ENCODE results near the gene IFITM1. TPM values are rescaled to one million over a fixed set of nuclear protein-coding genes. Genes with fewer than 3 reads are reported as not detected.
A peak's percentile ranks its signal among the peaks of the same experiment; 100 is the strongest.

IFITM1 gene
- total and polyA plus RNA-seq, 8 donors: 10.0 to 54.5 (median 26.4) TPM

DNA sequence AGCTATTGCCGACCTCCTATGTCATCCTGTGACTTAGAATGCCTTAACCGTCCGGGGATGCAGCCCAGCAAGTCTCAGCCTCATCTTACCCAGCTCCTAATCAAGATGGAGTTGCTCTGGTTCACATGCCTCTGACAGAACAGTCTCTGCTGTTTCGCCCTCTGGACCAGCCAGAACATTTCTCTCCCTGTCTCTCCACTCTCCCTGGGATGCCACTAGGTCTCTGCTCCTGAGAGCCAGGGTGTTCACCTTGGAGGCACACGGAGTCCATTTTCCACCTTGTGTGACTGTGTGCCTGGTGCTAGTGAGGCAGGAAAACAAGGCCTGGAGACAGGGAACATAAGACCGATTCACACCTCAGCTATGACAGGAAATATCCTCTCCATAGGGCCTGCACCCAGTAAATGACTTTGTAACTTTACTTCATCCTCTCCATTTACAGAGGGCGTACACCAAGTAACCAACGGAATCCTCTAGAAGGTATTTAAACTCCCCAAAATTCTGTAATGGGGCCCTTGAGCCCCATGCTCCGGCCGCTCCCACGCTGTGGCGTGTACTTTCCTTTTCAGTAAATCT lies 38.7 kb downstream of the IFITM1 start:
- H3K27me3 ChIP-seq: no peaks in the 10 kb centered on the region
- ATAC-seq (no peak), FAIRE-seq (no peak), DNase-seq (no peak)
- no peak overlapping the region for H3K4me3 ChIP-seq
- TF ChIP-seq, protein P1, sequence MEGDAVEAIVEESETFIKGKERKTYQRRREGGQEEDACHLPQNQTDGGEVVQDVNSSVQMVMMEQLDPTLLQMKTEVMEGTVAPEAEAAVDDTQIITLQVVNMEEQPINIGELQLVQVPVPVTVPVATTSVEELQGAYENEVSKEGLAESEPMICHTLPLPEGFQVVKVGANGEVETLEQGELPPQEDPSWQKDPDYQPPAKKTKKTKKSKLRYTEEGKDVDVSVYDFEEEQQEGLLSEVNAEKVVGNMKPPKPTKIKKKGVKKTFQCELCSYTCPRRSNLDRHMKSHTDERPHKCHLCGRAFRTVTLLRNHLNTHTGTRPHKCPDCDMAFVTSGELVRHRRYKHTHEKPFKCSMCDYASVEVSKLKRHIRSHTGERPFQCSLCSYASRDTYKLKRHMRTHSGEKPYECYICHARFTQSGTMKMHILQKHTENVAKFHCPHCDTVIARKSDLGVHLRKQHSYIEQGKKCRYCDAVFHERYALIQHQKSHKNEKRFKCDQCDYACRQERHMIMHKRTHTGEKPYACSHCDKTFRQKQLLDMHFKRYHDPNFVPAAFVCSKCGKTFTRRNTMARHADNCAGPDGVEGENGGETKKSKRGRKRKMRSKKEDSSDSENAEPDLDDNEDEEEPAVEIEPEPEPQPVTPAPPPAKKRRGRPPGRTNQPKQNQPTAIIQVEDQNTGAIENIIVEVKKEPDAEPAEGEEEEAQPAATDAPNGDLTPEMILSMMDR (IDR thresholded peaks at IDR 0.05): no peak
- no peaks in the 10 kb centered on the region for H3K36me3 ChIP-seq
- no peaks in the 10 kb centered on the region for H3K9me3 ChIP-seq
- peaks cover 17 to 28% (median 20%) of the 10 kb centered on the region in 3 donors for H3K4me1 ChIP-seq
- peak overlapping the region in 3 of 4 donors; percentile 60 to 98 (median 93) for H3K27ac ChIP-seq
- WGBS, 2 donors: 95 to 97% methylated on average over 12 of the region's 12 CpGs
- intact Hi-C loops (cut with DNase I): loop anchor here in 2 of 3 donors (5.0 to 10.0 kb wide), 2 partner anchors 45 to 48 kb away; partner anchors contain the start of gene IFITM2 (in 2 of the 2)

DNA sequence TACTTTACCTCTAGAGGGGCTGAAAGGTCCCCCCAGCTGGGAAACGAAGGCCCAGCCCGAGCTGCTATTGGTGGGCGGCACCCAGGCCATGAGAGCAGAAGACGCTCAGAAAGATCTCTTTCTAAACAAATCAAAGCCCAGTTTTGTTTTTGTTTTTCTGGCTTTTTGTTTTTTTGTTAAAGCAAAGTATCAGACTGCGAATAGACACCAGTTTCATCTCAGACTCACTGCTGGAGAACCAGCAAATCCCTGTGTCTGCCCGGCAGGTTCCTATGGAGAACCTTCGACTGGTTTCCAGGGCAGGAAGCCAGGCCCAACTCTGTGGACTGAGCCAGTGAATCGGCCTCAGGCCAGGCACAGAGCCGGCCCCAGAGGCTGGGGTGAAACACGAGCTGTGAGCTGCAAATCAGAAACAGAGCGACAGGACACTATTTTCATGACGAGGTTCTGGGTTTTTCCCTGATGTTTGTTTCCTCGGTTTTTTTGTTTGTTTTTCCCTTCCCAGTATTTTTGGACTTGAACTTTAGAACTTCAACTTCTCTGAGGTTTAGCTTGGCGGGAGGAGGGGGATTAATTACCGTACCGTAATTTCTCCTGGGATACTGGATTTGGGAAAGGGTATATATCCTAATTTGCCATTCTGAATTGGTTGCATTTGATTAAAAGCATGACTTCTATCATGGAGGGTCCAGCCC lies 39.5 kb downstream of the IFITM1 start:
- DNase-seq (peak; percentile 82 to 93 (median 90)), ATAC-seq (peak; percentile 52 to 78 (median 73)), FAIRE-seq (no peak)
- Histone ChIP-seq H3K9me3 (no peaks in the 10 kb centered on the region), H3K27ac (peak overlapping the region; percentile 60 to 98 (median 84)), H3K4me3 (no peak overlapping the region), H3K27me3 (no peaks in the 10 kb centered on the region), H3K36me3 (no peaks in the 10 kb centered on the region), H3K4me1 (peaks cover 17 to 28% (median 20%) of the 10 kb centered on the region in 3 donors)
- TF ChIP-seq, protein P1 (IDR thresholded peaks at IDR 0.05): no peak
- intact Hi-C loops (cut with DNase I): loop anchor here in 2 of 3 donors (5.0 to 10.0 kb wide), 2 partner anchors 46 to 49 kb away; partner anchors contain the start of gene IFITM2 (in 2 of the 2)
- 17 to 24% methylated on average over 16 of the region's 16 CpGs for WGBS, 2 donors

DNA sequence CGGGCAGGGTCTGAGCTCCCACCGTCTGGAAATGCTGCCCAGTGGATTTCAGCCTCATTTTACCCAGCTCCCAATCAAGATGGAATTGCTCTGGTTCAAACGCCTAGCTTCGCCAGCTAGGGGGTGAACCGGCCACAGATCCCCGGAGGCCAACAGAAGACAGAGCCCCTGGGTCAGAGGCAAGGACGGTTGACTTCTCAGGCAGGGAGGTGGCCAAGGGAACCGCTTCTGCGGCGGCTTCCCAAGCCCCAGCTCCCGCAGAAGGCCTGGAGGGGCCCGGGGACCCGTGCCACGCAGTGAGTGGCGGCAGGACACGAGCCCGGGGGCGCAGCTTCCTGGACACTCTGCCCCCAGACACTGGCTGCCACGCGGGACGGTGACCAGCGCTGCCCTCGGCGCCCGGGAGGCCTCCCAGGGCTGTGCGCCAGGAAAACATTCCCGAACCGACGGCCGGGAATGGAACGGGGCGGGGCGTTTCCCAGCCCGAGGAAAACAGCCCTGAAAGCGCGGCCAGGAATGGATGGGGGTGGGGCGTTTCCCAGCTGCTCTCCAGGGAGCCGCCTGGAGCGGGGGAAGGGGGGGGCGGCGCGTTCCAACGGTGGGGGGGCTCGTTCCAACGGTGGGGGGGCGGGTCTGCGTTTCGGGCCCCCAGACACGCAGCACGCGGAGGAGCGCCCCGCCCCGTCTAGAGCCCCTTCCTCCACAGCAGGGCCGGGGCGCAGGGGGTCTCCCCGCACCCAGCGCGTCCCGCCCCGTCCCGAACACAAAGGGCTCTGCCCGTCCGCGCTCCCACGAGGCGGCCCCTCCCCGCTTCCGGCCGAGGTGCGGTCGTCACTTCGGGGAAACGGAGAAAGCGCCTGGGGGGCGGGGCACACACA lies 42.0 kb downstream of the IFITM1 start:
- WGBS, 2 donors: 10 to 15% methylated on average over 45 to 74 of the region's 76 CpGs
- Histone ChIP-seq H3K4me1 (peaks cover 17 to 28% (median 20%) of the 10 kb centered on the region in 3 donors), H3K4me3 (peak overlapping the region in 3 of 4 donors; percentile 10 to 49 (median 36)), H3K27ac (peak overlapping the region; percentile 92 to 98 (median 95)), H3K9me3 (no peaks in the 10 kb centered on the region), H3K36me3 (no peaks in the 10 kb centered on the region), H3K27me3 (no peaks in the 10 kb centered on the region)
- TF ChIP-seq, protein P1 (IDR thresholded peaks at IDR 0.05): no peak
- intact Hi-C loops (cut with DNase I): loop anchor here in 1 of 3 donors (10.0 kb wide), 1 partner anchor 51 kb away; the partner anchor contains the start of gene IFITM2
- FAIRE-seq (no peak), ATAC-seq (peak; percentile 88 to 92 (median 90)), DNase-seq (peak; percentile 90 to 97 (median 96))

DNA sequence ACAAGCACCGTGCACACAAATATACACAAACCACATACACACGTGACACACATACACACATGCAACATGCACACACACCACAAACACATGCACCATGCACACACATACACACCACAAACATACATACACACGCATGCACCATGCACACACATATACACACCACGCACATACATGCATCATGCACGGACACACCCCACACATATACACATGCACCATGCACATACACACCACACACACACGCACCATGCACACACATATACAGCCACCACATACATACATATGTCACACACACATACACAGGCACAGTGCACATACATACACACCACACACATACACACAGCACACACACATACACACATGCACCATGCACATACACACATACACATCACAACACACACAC lies 42.8 kb downstream of the IFITM1 start:
- DNase-seq (no peak), ATAC-seq (no peak), FAIRE-seq (no peak)
- no peaks in the 10 kb centered on the region for H3K27me3 ChIP-seq
- TF ChIP-seq, protein P1 (IDR thresholded peaks at IDR 0.05): no peak
- no peaks in the 10 kb centered on the region for H3K36me3 ChIP-seq
- 67% methylated on average over 6 of the region's 6 CpGs for WGBS, 2 donors
- no peaks in the 10 kb centered on the region for H3K9me3 ChIP-seq
- intact Hi-C loops (cut with DNase I): loop anchor here in 1 of 3 donors (10.0 kb wide), 1 partner anchor 52 kb away; the partner anchor contains the start of gene IFITM2
- peaks cover 17 to 28% (median 20%) of the 10 kb centered on the region in 3 donors for H3K4me1 ChIP-seq
- H3K27ac ChIP-seq: no peak overlapping the region
- H3K4me3 ChIP-seq: no peak overlapping the region
